PFSK-1 (cell line): ENCODE results near the gene ACSM4.

Experiments used
- FOXP2 ChIP-seq: optimal IDR thresholded peaks from 2 replicates; pipeline ENCODE3; 2011; ENCODE audit warnings: borderline replicate concordance, control low read depth, inconsistent platforms; ENCODE audit not compliant: insufficient read depth; ENCODE audit errors: extremely low read length, extremely low read depth
- POLR2AphosphoS5 ChIP-seq: IDR thresholded peaks from 2 replicates; pipeline ENCODE4 v1.6.1; 2012; ENCODE audit warnings: low read depth, mild to moderate bottlenecking, control low read depth, low read length, moderate library complexity
- REST ChIP-seq, 2 experiments: IDR thresholded peaks; 2 replicates each; pipeline versions ENCODE4 v1.6.1 to v1.8.0; 2011 to 2012; ENCODE audit warnings: low read depth in 2 of 2, low read length in 2 of 2, control low read depth in 1 of 2, inconsistent platforms in 1 of 2, mild to moderate bottlenecking in 1 of 2, moderate library complexity in 1 of 2; ENCODE audit not compliant: insufficient read depth in 1 of 2
- SIN3A ChIP-seq: IDR thresholded peaks from 2 replicates; pipeline ENCODE4 v1.6.1; 2012; ENCODE audit warnings: mild to moderate bottlenecking, low read length, moderate library complexity, borderline replicate concordance; ENCODE audit not compliant: insufficient read depth
- TAF1 ChIP-seq: IDR thresholded peaks from 2 replicates; pipeline ENCODE4 v1.6.1; 2012; ENCODE audit warnings: low read length, control low read depth, borderline replicate concordance; ENCODE audit not compliant: insufficient read depth

ACSM4 gene

GRCh38 chr12:7327918-7328317, 24.0 kb downstream of the ACSM4 start:
- TF ChIP-seq REST (IDR thresholded peaks at IDR 0.05; ENCODE audit: insufficient read depth in 1 of 2, low read depth in 2 of 2, low read length in 2 of 2), result no peak
- no peak for TF ChIP-seq TAF1
- TF ChIP-seq FOXP2, result no peak
- TF ChIP-seq POLR2AphosphoS5, result no peak
- TF ChIP-seq SIN3A, result no peak

- TF ChIP-seq SIN3A (no peak), FOXP2 (no peak), POLR2AphosphoS5 (no peak), REST (IDR thresholded peaks at IDR 0.05; ENCODE audit: insufficient read depth in 1 of 2, low read depth in 2 of 2, low read length in 2 of 2) (no peak), TAF1 (no peak)
Observed at GRCh38 chr12:7339675-7340074, 35.8 kb downstream of the ACSM4 start.

- TF ChIP-seq TAF1 (no peak), POLR2AphosphoS5 (no peak), REST (IDR thresholded peaks at IDR 0.05; ENCODE audit: insufficient read depth in 1 of 2, low read depth in 2 of 2, low read length in 2 of 2) (no peak), FOXP2 (no peak), SIN3A (no peak)
Observed at GRCh38 chr12:7344833-7345606, 41.1 kb downstream of the ACSM4 start.

- TF ChIP-seq TAF1 (no peak), SIN3A (no peak), REST (IDR thresholded peaks at IDR 0.05; ENCODE audit: insufficient read depth in 1 of 2, low read depth in 2 of 2, low read length in 2 of 2) (no peak), FOXP2 (no peak), POLR2AphosphoS5 (no peak)
Observed at GRCh38 chr12:7346551-7347225, 42.8 kb downstream of the ACSM4 start.
